ENCODE measurements around the gene TEPSIN.

DNA sequence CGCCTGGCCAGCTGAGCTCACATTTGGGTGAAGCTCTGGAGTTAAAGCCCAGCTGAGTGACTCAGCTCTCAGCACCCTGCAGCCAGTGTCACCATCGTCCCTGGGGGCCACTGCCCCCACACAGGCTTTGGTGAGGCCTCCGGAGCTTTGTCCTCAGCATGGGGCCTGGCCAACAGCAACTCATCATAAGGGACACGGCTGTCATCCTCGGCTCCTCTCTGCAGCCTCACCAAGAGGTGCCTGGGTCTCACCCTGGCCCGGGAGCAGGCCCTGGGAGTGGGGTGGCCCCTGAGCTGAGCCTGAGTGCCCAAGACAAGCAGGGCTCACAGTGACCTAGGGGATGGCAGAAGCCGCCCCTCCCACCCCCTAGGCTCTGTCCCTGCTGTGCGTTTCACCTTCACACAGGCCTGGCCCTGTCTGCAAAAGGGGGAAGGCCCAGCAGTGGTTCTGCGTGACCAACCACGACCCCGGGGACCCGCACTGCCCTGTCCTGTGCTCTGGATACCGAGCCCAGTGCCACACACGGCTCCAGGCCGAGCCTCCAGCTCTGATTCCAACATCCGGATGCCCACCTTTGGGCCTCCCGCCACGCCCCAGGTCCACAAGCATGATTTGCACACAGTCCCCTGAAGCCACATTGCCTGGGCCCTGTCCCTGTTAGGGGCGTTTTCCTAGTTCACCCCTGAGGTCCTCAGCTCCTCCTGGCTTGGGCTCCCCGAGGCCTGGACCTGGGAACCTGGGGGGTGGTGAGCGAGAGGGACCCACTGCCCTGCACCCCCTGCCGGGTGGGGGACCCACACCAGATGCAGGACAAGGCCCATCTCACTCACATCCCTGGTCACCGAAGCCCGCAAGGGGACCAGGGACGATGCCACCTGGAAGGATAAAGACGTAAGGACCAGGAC, 51.0 kb downstream of the TEPSIN start:
- TF ChIP-seq POLR2A (IDR thresholded peaks at IDR 0.05) = no peak
- TF ChIP-seq, protein P1, sequence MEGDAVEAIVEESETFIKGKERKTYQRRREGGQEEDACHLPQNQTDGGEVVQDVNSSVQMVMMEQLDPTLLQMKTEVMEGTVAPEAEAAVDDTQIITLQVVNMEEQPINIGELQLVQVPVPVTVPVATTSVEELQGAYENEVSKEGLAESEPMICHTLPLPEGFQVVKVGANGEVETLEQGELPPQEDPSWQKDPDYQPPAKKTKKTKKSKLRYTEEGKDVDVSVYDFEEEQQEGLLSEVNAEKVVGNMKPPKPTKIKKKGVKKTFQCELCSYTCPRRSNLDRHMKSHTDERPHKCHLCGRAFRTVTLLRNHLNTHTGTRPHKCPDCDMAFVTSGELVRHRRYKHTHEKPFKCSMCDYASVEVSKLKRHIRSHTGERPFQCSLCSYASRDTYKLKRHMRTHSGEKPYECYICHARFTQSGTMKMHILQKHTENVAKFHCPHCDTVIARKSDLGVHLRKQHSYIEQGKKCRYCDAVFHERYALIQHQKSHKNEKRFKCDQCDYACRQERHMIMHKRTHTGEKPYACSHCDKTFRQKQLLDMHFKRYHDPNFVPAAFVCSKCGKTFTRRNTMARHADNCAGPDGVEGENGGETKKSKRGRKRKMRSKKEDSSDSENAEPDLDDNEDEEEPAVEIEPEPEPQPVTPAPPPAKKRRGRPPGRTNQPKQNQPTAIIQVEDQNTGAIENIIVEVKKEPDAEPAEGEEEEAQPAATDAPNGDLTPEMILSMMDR (IDR thresholded peaks at IDR 0.05) = no peak
